GM19395 (cell line): ENCODE results near the gene TMEM120B.
"Not testable (repeated sequence)": the region's sequence is repeated elsewhere in the genome, so short reads cannot be mapped to it uniquely, and the experiment has no call there.

Source experiments
- ATAC-seq: cut with Tn5 transposase; IDR thresholded peaks from one replicate; pipeline ENCODE4 v1.9.1; 2021; ENCODE audit warnings: mild to moderate bottlenecking, moderate library complexity; ENCODE audit not compliant: unreplicated experiment

TMEM120B gene

DNA sequence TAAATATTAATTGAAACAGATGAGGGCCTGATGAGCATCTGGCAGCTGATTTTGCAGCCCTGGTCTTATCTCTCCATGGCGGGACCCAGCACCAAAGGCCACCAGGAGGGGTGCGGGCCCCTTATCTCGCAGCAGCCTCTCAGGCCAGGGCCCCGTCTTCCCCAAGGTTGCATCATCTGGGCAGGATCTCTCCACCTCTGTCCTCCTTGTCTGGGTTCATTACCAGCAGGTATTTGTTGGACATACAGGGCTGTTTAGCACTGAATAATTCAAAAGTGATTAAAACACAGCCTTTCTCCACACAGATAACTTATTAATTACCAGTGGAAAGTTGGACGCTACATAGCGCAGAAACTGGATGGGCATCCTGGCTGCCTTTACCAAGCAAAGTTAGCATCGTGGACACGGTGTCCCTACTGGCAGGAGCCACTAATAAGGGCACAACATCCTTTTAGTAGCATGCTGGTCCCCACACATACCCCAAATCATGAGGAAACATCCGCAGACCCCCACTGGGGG is 25.8 kb downstream of the TMEM120B start:
- no peak for ATAC-seq

DNA sequence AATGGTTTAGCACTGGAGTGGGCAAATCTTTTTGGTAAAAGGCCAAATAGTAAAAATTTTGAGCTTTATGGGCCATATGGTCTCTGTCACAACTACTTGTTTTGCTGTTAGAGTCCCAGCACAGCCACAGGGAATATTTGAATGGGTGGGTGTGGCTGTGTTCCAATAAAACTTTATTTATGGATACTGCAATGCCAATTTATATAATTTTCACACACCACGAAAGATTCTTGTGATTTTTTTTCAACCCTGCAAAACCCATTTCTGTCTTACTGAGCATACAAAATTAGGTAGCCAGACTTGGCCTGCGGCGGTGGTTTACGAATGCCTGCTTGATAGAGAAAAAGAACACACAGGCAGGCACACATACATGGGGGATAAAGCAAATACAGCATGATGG is 28.3 kb downstream of the TMEM120B start:
- ATAC-seq, result no peak

DNA sequence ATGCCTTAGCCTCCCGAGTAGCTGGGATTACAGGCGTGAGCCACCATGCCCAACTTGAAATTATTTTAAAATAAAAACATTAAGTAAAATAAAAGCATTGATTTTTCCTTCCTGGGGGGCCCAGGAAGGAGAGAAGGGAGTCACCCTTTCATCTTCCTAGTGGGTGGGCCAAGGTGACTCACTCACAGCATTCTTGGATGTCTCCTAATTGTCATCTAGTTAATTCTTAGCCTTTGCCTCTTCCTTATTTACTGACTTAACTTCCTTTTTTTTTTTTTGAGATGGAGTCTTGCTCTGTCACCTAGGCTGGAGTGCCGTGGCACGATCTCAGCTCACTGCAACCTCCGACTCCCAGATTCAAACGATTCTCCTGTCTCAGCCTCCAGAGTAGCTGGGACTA is 29.2 kb downstream of the TMEM120B start:
- ATAC-seq, result no peak

DNA sequence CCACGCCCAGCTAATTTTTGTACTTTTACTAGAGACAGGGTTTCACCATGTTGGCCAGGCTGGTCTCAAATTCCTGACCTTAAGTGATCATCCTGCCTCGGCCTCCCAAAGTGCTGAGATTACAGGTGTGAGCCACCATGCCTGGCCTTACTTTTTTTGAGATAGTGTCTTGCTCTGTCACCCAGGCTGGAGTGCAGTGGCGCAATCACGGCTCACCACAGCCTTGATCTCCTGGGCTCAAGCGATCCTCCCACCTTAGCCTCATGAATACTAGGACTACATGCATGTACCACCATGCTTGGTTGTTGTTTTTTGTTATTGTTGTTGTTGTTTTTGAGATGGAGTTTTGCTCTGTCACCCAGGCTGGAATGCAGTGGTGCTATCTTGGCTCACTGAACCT is 33.0 kb downstream of the TMEM120B start:
- ATAC-seq, result not testable (repeated sequence)

DNA sequence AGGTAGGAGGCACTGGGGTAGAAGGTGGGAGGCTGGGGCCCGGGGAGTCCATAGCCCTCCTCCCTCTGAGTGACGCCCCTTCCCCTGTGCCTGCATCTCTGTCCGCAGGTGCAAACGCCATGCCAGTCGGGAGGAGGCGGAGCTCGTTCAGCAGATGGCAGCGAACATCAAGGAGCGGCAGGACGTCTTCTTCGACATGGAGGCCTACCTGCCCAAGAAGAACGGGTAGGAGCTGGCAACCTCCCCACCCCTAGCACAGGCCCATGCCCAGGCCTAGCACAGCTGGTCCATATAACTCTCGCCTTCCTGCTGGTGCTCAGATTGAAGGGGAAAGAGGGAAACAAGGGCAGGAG is 35.6 kb downstream of the TMEM120B start:
- ATAC-seq, result no peak

DNA sequence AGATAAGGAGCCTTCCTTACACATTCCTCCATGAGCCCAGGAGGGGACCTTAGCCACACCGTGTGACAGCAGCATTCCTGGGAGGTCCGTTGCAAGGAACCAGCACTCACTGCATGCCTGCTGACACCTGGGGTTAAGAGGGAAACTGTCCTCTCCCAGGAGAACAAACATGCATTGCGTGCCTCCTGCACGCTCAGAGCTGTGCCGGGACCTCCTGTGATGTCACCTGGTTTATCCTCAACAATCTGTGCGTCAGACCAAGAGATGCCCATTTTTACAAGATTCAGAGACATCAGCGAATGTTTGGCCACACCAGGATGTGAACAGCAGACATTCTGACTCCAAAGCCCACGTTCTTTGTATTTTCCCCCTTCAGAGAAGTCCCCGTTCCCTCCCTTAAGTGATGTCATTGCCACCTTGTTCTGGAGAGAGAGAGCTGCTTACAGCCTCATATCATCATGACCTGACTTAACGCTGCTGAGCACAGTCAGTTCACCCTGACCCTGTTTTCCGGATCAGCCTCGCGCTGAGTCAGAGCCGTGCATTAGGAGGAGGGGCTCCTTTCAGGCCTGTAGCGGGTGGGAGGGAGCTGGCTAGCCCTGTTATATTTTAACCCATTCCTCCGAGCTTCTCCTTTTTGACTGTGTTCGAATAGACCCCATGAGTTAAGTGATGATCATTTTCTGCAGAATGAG is 36.2 kb downstream of the TMEM120B start:
- ATAC-seq, result no peak

DNA sequence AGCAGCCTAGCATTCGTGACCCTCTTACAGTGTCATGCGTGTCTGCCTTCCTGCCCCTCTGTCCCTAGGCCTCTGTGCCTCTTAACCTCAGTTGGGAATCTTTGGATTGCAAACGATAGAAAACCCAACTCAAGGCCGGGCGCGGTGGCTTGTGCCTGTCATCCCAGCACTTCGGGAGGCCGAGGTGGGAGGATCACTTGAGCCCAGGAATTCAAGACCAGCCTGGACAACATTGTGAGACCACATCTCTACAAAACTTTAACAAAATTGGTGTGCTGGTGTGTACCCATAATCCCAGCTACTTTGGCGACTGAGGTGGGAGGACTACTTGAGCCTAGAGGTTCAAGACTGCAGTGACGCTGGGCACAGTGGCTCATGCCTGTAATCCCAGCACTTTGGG is 36.7 kb downstream of the TMEM120B start:
- ATAC-seq, result no peak

DNA sequence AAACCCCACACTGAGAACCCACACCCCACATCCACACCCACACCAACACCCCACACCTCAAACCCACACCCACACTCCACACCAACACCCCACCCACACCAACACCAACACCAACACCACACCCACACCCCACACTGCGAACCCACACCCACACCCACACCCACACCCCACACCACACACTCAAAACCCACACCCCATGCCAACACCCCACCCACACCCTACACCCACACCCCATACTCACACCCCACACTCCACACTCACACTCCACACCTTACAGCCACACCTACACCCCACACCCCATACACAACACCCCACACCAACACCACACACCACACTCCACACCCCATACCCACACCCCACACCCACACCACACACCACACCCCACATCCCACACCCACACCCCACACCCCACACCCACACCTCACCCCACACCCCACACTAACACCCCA is 38.0 kb downstream of the TMEM120B start:
- ATAC-seq, result no peak

DNA sequence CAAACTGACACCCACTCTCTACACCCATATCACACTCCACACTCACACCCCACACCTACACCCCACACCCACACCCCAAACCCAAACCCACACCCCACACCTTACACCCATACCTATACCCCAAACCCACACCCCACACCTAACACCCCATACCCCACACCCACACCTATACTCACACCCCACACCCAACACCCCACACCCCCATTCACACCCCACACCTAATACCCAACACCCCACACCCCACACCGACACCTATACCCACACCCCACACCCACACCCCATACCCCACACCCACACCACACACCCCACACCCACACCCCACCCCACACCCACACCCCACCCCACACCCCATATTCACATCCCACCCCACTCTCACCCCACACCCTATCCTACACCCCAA is 38.5 kb downstream of the TMEM120B start:
- no peak for ATAC-seq

DNA sequence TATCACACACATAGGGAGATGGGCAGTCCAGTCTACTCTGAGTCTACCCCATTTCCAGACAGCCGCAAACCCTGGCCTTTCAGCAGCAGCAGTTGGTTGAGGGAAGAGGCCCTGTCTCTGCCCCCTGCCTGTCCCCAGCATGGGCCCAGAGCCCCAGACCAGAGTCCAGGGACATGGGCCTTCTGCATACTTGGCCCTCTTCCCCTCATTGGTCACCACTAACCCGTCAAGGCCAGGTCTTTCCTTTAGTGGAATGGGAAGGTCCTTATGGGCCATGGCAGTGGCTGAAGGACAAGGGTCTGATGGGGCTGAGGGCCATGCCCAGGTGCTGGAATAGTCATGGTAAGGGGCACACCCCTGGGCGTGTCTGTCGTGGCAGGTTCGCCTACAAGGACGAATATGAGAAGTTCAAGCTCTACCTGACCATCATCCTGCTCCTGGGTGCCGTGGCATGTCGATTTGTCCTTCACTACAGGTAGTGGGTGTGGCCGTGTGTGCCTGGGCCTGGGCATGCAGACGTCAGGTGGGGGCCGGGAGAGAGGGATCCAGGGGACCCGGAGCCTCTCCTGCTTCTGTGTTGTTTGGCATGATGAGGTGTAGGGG is 39.3 kb downstream of the TMEM120B start:
- no peak for ATAC-seq

DNA sequence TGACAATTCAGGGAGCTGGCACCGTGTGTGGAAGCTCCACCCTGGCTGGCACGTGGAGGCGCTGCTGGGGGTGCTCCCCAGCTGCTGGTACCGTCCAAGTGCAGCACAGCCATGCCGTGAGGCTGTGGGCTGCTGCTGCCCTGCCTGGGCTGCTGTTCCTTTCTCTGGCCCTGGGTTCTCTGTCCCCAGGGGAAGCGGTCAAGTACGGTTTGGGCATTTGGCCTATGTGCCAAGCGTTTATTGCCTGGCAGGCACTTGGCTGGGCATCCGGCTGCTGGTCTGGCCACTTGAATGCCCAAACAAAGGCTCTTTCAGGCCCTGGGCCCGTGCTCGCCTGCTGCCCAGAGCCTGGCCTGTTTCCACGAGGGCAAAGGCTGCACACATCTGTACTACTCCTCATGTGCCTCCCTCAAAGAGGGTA is 41.3 kb downstream of the TMEM120B start:
- ATAC-seq, result no peak

DNA sequence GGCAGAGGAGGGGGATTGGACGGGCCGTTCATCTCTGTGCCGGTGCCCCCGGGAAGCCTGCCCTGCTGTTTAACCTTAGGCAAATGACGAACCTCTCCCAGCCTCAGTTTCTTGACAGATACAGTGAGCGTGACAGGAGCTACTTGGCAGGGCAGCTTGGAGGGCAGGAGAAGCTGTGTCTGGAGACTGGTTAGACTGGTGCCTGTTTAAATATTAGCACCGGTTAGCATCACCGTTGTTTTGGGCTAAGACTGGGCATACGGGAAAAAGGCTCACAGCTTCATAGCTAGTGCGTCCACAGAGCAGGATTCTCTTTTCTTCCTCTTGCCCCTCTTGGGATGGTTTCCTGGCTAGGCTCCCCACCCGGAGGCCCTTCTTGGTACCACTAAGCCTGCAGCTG is 42.3 kb downstream of the TMEM120B start:
- ATAC-seq, result no peak

DNA sequence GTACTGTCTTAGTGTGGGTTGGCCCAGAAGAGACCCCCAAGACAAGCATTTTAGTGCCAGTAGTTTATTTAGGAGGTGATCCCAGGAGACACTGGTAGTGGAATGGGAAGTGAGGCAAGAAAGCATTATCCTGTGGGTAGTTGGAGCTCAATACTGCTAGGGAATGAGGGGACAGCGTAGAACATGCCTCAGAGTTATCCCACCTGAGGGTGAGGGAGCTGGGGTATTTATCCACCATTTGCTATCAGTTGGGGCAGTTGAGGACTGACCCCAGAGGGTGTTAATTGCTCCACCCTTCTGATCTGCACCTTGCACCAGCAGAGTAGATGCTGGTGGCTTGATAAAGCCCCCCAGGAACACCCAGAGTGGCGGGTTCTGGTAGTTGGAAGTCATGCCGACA is 43.0 kb downstream of the TMEM120B start:
- no peak for ATAC-seq

DNA sequence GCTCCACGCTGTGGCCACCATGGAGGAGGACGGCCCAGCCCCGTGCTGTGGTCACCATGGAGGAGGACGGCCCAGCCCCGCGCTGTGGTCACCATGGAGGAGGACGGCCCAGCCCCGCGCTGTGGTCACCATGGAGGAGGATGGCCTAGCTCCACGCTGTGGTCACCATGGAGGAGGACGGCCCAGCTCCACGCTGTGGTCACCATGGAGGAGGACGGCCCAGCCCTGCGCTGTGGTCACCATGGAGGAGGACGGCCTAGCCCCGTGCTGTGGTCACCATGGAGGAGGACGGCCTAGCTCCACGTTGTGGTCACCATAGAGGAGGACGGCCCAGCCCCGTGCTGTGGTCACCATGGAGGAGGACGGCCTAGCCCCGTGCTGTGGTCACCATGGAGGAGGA is 46.0 kb downstream of the TMEM120B start:
- not testable (repeated sequence) for ATAC-seq

DNA sequence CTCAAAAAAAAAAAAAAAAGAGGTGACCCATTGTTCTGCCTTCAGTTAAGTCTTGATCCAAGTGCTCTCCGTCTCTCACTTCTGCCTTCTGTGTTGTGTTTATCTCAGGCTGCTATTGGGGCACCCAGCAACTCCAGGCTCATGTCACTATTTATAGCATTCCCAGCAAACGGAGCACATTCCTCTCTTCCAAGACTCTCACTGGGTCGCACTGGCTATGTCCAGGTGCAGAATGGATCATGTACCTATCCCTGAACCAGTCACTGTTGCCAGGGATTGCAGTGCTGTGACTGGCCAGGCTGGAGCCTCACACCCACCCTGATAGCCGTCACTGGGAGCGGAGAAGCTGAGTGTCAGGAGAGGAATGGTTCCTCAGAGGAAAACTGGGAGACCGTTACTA is 49.7 kb downstream of the TMEM120B start:
- no peak for ATAC-seq

DNA sequence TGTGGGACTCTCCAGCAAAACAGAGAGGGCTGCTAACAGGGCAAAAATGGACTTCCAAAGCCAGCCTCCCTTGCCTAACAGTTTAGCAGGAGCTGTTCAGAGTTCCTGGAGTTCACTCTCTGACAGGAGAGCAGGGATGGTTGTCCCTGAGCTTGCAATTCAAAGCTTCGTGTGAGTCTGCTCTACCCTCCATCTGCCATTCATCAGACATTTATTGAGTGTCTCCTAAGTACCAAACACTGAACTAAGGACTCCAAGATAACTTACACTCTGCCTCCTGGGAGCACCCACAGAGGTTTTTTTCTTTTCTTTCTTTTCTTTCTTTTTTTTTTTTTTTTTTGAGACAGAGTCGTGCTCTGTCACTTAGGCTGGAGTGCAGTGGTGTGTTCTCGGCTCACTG is 52.3 kb downstream of the TMEM120B start:
- no peak for ATAC-seq

DNA sequence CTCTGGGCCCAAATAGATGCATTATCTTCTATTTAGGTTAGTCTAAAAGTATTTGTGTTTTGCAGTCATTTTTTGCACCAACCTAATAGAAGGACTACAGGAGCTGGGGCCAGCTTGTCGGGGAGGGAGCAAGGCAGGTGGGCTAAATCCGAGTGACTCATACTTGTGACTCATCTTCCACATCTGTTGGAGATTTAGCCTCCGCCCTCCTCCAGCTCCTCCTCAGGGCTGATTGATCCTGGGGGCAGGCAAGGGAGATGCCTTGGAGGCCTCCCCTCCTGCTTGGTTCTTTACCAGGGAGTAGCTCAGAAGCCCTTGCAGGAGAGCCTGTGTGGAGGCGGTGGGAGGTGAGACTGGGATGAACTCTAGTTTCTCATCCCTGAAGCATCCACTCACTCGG is 53.0 kb downstream of the TMEM120B start:
- ATAC-seq, result no peak

DNA sequence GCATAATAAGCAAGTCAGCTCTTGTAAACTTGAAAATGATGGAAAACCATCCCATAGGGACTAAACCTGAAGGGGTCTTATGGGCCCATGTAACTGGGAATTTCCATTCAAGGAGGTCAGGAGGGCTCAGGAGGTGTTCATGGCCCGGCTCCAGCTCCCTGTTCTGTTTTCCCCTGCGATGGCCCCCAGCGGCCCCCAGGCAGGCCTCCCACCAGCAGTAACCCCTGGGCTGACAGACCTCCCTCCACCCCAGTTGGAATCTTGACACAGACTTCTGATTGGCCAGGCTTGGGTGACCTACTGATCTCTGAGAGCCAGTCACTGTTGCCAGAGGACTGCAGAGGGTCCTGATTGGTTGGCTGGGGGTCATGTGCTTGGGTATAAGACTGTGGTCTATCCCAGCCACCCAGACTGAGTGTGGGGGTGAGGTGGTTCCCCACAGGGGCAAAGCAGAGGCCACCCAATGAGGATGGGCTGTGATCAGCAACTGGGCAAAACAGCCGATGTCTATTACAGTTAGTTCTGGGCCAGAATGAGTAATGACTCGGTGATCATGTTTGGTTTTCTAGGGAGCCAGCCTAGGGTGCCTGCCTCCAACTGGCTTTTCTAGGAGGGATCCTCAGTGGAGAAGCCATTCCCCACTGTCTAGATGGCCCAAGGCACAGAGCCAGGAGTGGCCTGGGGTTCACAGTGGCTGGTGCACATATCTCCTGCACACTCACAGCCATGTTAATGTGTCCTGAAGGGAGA is 53.9 kb downstream of the TMEM120B start:
- ATAC-seq, result no peak

DNA sequence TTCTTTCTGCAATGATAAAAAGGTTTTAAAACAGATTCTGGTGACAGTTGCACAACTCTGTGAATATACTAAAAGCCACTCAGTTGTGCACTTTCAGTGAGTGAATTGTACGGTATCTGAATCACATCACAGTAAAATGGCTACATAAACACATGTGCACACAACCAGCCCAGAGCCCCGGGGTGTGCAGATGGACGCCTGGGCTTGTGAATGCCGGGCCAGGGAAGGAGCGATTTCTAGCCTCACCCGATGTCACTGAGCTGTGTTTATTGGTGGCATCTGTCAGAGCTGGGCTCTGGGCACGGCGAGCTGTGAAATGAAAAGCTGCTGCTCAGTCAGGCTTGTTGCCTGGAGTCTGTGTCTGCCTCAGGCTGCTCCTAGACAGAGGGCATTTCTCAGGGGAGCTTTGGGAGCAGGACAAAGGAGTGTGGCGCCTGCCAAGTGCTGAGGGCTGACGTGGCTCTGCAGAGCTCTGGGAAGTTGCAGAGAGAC is 55.0 kb downstream of the TMEM120B start:
- no peak for ATAC-seq

DNA sequence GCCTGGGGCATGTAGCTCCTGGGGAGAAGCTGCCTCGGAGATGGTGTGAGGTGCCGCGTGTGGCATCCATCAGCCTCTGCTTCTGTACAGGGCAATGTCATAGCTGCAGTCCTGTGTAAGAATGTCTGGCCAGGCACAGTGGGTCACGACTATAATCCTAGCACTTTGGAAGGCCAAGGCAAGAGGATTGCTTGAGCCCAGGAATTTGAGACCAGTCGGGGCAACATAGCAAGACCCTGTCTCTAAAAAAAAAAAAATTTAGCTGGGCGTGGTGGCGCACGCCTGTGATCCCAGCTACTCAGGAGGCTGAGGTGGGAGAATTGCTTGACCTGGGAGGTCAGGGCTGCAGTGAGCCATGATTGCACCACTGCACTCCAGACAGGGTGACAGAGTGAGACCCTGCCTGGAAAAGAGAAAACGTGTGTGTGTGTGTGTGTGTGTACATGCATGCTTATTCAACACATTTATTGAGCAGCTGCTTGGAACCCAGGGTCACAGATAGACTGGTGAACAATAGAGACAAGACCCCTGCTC is 56.8 kb downstream of the TMEM120B start:
- no peak for ATAC-seq

DNA sequence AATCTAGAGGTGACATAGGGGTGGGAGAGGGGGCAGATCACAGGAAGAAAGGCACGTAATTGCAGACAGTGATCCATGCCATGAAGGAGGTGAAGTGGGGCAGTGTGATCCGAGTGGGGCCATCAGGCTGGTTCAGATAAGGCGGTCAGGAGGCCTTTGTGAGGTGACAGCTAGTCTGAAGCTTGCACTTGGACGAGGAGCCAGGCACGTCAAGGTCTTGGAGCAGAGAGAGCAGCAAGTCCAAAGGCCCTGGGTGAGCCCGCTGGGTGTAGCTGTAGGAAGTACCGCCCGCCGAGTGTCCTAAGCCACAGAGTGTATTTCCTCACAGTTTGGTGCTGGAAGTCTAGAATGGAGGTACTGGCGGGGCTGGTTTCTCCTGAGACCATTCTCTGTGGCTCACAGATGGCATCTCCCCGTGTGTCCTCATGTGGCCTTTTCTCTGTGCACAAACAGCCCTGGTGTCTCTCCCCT is 57.3 kb downstream of the TMEM120B start:
- no peak for ATAC-seq
